ENCODE results near the gene DCAF5.
A peak's percentile ranks its signal among the peaks of the same experiment; 100 is the strongest.
"Not testable (repeated sequence)": the region's sequence is repeated elsewhere in the genome, so short reads cannot be mapped to it uniquely, and the experiment has no call there.

DCAF5 gene

GRCh38 chr14:69036757-69037506, 116.0 kb downstream of the DCAF5 start:
- no peak for DNase-seq (ENCODE audit: low read depth, low spot score)
- no peak overlapping the region for H3K27ac ChIP-seq
- H3K36me3 ChIP-seq (ENCODE audit: insufficient read depth, low read length) = no peaks in the 10 kb centered on the region
- H3K9me3 ChIP-seq (ENCODE audit: low read depth, low read length) = no peaks in the 10 kb centered on the region
- H3K9ac ChIP-seq (ENCODE audit: insufficient read length) = no peak overlapping the region
- H3K4me3 ChIP-seq = no peak overlapping the region
- TF ChIP-seq POLR2AphosphoS5 (IDR thresholded peaks at IDR 0.05; ENCODE audit: borderline replicate concordance, low read depth, low read length) (no peak), EZH2 (IDR thresholded peaks at IDR 0.05) (no peak), FOXP2 (optimal IDR thresholded peaks at IDR 0.05; ENCODE audit: control extremely low read depth, extremely low read length, insufficient read depth) (no peak)

GRCh38 chr14:69034612-69035262, 118.2 kb downstream of the DCAF5 start:
- Histone ChIP-seq H3K9ac (ENCODE audit: insufficient read length) (no peak overlapping the region), H3K27ac (no peak overlapping the region), H3K4me3 (no peak overlapping the region), H3K36me3 (ENCODE audit: insufficient read depth, low read length) (no peaks in the 10 kb centered on the region), H3K9me3 (ENCODE audit: low read depth, low read length) (no peaks in the 10 kb centered on the region)
- DNase-seq (ENCODE audit: low read depth, low spot score) = no peak
- no peak for TF ChIP-seq EZH2 (IDR thresholded peaks at IDR 0.05)
- TF ChIP-seq POLR2AphosphoS5 (IDR thresholded peaks at IDR 0.05; ENCODE audit: borderline replicate concordance, low read depth, low read length) = no peak
- no peak for TF ChIP-seq FOXP2 (optimal IDR thresholded peaks at IDR 0.05; ENCODE audit: control extremely low read depth, extremely low read length, insufficient read depth)

GRCh38 chr14:69027242-69027913, 125.5 kb downstream of the DCAF5 start:
- no peak for DNase-seq (ENCODE audit: low read depth, low spot score)
- Histone ChIP-seq H3K9me3 (ENCODE audit: low read depth, low read length) (no peaks in the 10 kb centered on the region), H3K36me3 (ENCODE audit: insufficient read depth, low read length) (no peaks in the 10 kb centered on the region), H3K27ac (no peak overlapping the region), H3K9ac (ENCODE audit: insufficient read length) (no peak overlapping the region), H3K4me3 (no peak overlapping the region)
- no peak for TF ChIP-seq EZH2 (IDR thresholded peaks at IDR 0.05)
- TF ChIP-seq FOXP2 (optimal IDR thresholded peaks at IDR 0.05; ENCODE audit: control extremely low read depth, extremely low read length, insufficient read depth) = no peak
- TF ChIP-seq POLR2AphosphoS5 (IDR thresholded peaks at IDR 0.05; ENCODE audit: borderline replicate concordance, low read depth, low read length) = no peak

GRCh38 chr14:69023035-69023434, 129.9 kb downstream of the DCAF5 start:
- Histone ChIP-seq H3K4me3 (no peak overlapping the region), H3K9me3 (ENCODE audit: low read depth, low read length) (no peaks in the 10 kb centered on the region), H3K27ac (no peak overlapping the region), H3K36me3 (ENCODE audit: insufficient read depth, low read length) (no peaks in the 10 kb centered on the region), H3K9ac (ENCODE audit: insufficient read length) (no peak overlapping the region)
- TF ChIP-seq EZH2 (IDR thresholded peaks at IDR 0.05) (no peak), POLR2AphosphoS5 (IDR thresholded peaks at IDR 0.05; ENCODE audit: borderline replicate concordance, low read depth, low read length) (no peak)
- no peak for DNase-seq (ENCODE audit: low read depth, low spot score)

- not testable (repeated sequence) for H3K9me3 ChIP-seq (ENCODE audit: low read depth, low read length); H3K36me3 ChIP-seq (ENCODE audit: insufficient read depth, low read length); H3K9ac ChIP-seq (ENCODE audit: insufficient read length); H3K27ac ChIP-seq; DNase-seq (ENCODE audit: low read depth, low spot score); H3K4me3 ChIP-seq
Measured at GRCh38 chr14:69022093-69022492, 130.8 kb downstream of the DCAF5 start.

GRCh38 chr14:69017706-69018105, 135.2 kb downstream of the DCAF5 start:
- no peak overlapping the region for H3K9ac ChIP-seq (ENCODE audit: insufficient read length)
- H3K36me3 ChIP-seq (ENCODE audit: insufficient read depth, low read length) = no peaks in the 10 kb centered on the region
- no peak overlapping the region for H3K4me3 ChIP-seq
- no peak for DNase-seq (ENCODE audit: low read depth, low spot score)
- no peak overlapping the region for H3K27ac ChIP-seq
- TF ChIP-seq POLR2AphosphoS5 (IDR thresholded peaks at IDR 0.05; ENCODE audit: borderline replicate concordance, low read depth, low read length) (no peak), FOXP2 (optimal IDR thresholded peaks at IDR 0.05; ENCODE audit: control extremely low read depth, extremely low read length, insufficient read depth) (no peak), EZH2 (IDR thresholded peaks at IDR 0.05) (no peak)
- H3K9me3 ChIP-seq (ENCODE audit: low read depth, low read length) = no peaks in the 10 kb centered on the region

- Histone ChIP-seq H3K9me3 (ENCODE audit: low read depth, low read length) (no peaks in the 10 kb centered on the region), H3K9ac (ENCODE audit: insufficient read length) (no peak overlapping the region), H3K27ac (no peak overlapping the region), H3K36me3 (ENCODE audit: insufficient read depth, low read length) (no peaks in the 10 kb centered on the region), H3K4me3 (no peak overlapping the region)
- no peak for TF ChIP-seq POLR2AphosphoS5 (IDR thresholded peaks at IDR 0.05; ENCODE audit: borderline replicate concordance, low read depth, low read length)
- TF ChIP-seq FOXP2 (optimal IDR thresholded peaks at IDR 0.05; ENCODE audit: control extremely low read depth, extremely low read length, insufficient read depth) = no peak
- no peak for DNase-seq (ENCODE audit: low read depth, low spot score)
Measured at GRCh38 chr14:69014829-69015259, 138.1 kb downstream of the DCAF5 start.

GRCh38 chr14:69013943-69014782, 138.8 kb downstream of the DCAF5 start:
- peak; percentile 8 for DNase-seq (ENCODE audit: low read depth, low spot score)
- Histone ChIP-seq H3K9me3 (ENCODE audit: low read depth, low read length) (no peaks in the 10 kb centered on the region), H3K27ac (no peak overlapping the region), H3K36me3 (ENCODE audit: insufficient read depth, low read length) (no peaks in the 10 kb centered on the region), H3K9ac (ENCODE audit: insufficient read length) (no peak overlapping the region), H3K4me3 (no peak overlapping the region)
- no peak for TF ChIP-seq EZH2 (IDR thresholded peaks at IDR 0.05)
- TF ChIP-seq FOXP2 (optimal IDR thresholded peaks at IDR 0.05; ENCODE audit: control extremely low read depth, extremely low read length, insufficient read depth) = no peak
- no peak for TF ChIP-seq POLR2AphosphoS5 (IDR thresholded peaks at IDR 0.05; ENCODE audit: borderline replicate concordance, low read depth, low read length)

Data from SK-N-MC (cell line).